Stimulated activated naive CD8-positive, alpha-beta T cell treated with anti-CD3 and anti-CD28 coated beads, Interleukin-15, Interleukin-2, amounts not matched to agents 100 U/mL and 50 U/mL, for 24 hours (primary cell): Measurements from ENCODE around the gene AUTS2.

Experiments
- ATAC-seq: fragments of 150-1000 bp; cut with Tn5 transposase; one replicate; pipeline ENCODE4 v1.10.0; 2021
- DNase-seq: peaks from one replicate; pipeline ENCODE4 v3.0.0; 2021

The AUTS2 gene

DNA sequence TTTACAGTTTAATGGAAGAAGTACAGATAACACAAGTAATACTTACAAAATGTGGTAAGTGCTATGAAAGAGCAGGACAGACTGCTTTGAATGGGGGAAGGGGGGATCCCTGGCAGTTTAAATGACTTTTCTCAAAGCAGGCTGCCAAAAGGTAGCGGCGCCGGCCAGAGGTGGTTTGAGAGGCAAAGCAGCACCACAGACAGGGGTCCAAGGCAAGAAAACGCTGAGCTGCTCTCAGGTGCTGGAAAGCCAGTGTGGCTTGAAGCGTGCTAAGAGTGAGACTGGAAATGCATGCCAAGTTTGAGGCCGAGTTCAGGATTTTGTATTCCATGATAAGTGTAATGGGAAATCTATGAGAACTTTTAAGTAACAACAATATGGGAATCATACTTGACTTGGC, 437.7 kb downstream of the AUTS2 start:
- no peak for ATAC-seq

DNA sequence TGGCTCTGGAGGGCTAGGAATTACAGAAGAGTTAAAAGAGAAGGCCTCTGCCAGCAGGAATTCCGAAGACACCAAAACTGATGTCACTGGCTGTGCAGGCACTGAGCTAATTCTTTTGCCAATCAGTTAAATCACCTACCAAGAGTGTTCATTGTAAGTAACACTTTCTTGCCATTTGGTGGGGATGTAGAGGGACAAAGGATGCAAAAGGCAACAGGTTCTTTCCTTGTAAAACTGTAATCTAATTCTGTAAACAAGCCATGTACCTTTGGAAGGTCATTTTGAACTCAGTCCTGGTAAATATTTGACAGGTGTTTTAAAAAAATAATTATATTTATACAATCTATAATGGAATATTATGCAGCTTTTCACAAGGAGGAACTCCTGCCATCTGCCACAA, 438.4 kb downstream of the AUTS2 start:
- no peak for DNase-seq
- ATAC-seq, result no peak

More for the DNA sequence above, 437.7 kb downstream of the AUTS2 start:
- DNase-seq, result no peak

DNA sequence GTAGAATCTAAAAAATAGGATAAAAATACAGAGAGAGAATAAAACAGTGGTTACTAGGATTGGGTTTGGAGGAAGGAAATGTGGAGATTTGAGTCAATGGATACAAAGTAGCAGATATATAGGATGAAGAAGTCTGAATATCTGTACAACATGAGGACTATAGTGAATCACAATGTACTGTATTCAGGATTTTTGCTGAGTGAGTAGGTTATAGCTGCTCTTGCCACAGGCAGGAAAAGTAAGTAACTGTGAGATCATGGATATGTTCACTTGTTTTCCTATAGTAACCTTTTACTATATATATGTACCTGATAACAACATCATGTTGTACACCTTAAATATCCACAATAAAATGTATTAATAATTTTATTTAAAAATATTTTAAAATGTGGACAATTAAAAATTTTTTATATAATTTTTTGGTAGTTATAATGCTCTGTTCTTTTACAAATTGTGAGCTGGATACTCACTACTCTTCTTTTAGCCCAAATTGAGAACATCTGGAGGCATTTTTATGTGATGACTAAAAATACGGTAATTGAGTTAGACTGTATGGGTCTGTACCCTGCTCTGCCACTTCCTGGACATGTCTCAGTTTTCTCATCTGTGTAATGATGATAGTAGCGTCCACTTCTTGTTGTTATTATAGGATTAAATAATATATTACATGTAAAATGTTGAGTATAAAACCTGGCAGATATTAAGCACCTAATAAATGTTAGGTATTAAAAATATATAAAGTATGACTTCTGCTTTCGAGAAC, 439.1 kb downstream of the AUTS2 start:
- no peak for DNase-seq
- no peak for ATAC-seq

DNA sequence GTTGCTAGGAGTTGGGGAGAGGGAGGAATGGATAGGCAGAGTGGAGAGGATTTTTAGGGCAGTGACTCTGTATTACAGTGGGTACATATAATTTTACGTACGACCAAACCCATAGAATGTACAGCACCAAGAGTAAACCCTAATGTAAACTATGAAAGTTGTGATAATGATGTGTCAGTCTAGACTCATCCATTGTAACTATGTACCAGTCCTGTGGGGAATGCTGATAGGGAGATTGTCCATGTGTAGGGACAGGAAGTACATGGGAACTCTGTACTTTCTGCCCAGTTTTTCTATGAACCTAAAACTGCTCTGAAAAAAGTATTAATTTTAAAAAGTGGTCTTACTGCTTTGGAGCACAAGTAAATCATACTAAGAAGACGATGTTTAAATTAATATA, 441.8 kb downstream of the AUTS2 start:
- DNase-seq (no peak), ATAC-seq (no peak)

DNA sequence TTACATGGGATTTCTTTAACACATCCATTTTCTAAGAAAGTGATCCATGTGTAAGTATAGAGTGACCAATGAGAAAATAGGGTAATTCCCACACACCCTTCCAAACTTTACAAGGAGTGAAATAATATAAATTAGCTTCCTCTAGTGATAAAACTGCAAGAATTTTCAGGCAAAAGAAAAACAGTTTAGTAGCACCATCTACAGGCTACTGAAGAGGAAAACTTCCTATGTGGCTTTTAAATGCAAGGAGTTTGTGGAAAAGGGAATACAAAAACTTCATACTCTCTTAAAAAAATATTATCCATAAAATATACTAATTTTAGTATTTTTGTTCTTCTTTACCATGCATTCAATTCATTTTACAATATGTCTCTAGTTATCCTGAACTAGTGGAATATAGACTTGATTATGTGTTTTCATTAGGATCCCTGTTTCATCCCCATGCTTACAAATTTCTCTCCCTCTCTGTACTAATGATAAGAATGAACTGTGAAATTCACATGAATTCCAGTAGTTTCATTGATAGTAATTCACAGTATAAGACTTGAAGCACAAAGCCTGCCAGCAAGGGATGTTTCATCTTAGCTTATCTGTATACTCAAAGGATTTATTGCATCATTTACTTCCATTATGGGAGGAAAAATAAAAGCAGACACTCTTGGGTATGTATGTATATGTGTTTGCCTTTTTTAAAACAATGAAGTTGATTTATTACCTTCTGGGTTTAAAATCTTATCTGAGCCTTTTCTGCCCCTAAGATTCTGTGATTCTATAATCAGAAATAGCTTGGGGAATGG, 442.9 kb downstream of the AUTS2 start:
- no peak for ATAC-seq
- DNase-seq, result no peak

DNA sequence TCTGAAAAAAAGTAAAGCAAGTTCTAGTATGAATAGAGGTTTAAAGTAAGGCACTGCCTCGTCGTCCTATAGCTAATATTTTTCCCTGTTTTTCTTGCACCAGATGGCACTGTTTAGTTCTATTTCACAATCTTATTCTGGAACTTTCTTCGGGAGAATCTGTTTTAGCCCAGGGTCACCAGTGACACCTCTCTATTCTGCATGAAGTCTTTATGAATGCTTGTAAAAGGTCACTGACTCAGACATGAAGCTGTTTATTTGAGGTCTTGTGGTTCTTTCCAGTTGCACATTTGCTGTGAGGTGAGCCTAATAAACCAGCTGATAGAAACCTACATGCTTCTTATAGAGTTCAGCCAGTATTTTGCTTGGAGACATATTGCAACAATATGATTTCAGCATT, 444.3 kb downstream of the AUTS2 start:
- no peak for DNase-seq
- no peak for ATAC-seq

DNA sequence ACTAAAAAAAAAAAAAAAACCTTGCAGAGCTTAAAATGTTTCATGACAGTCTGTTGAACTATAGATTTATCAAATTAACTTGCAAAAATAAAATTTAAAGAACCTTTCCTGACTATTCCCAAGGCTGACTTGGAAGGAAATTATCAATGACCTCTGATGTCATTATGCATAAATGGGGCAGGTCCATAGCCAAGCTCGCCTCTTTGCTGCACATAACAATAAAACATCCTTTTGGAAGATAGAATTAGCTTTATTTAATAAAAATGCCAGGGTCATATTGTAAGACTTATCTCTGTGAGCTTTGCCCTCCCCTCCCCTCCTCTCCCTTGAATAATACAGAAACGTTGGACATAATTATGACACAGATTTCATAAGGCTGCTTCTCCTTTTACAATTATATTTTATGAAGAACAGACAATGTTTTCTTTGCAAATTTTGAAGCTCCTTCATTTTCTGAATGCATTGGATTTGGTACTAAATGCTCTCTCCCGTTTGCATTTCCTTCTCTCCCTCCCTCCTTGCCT, 444.8 kb downstream of the AUTS2 start:
- ATAC-seq (no peak), DNase-seq (no peak)

DNA sequence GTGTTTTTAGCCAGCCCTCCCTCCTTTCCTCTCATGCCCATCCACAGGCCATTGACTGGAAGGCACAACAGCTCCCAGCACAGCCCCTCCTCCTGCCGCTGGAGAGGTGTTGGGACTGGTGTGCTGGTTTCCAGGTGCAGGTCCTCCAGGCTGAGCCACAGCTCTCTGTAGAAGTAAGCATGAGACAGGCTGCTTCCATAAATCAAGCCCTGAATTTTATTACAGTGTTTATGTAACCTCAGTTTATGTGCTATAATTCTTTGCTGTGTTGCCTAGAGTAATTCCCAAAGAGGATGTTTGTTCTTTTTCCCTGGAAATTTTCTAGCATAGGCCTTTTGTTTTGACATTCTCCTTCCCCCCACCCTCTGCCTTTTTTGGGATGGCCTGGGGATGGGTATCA, 445.8 kb downstream of the AUTS2 start:
- ATAC-seq, result no peak
- DNase-seq, result no peak

DNA sequence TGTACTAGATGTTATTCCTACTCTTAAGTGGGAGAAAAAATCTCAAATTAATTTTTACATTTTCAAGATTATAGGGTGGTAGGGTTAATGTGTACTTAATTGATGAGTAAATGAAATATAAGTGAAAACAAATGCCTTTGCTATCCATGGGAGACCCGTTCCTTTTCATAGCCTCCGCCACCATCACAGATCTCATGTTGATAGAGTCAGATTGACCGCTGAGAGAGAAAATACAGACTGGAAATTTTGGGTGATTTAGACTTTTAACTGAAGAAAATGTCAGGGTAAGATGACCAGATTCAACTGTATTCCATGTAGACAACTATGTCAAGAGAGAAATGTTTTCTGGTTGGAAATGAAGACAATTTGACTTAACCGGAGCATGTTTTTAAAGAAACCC, 446.2 kb downstream of the AUTS2 start:
- DNase-seq, result no peak
- ATAC-seq, result no peak

DNA sequence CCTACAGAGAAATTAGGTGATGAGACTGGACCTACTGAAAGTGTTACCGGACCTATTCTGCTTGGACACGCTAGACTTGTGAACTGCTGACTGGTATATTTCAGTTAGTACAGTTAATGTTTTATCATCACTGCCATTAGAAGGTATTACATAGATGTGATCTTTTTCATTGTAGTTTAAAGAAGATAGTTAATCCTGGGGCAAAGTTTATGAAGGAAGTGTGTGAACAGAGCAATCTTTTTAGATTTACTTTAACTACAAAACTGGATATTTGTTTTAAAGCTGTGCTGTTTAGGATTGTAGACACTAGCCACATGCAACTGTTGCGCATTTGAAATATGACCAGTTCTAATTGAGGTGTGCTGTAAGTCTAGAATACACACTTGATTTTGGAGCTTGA, 446.7 kb downstream of the AUTS2 start:
- ATAC-seq (no peak), DNase-seq (no peak)

DNA sequence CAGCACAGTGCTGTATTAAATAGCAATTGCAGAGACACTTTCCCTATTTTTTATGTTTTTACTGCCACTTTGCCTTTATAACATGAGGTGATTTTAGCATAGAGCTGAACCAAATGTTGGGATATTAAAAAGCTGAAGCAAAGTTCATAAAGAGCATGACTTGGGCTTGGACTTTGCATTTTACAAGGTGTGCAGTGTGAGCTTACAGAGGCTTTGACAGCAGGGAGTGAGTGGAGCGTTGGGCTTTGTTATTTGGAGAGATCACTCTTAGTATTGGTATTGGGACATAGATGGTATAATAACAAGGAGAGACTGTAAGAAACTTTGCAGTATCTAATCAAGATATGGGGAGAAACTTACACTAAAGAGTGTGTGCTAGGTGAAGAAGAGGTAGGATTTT, 449.1 kb downstream of the AUTS2 start:
- no peak for ATAC-seq
- no peak for DNase-seq

DNA sequence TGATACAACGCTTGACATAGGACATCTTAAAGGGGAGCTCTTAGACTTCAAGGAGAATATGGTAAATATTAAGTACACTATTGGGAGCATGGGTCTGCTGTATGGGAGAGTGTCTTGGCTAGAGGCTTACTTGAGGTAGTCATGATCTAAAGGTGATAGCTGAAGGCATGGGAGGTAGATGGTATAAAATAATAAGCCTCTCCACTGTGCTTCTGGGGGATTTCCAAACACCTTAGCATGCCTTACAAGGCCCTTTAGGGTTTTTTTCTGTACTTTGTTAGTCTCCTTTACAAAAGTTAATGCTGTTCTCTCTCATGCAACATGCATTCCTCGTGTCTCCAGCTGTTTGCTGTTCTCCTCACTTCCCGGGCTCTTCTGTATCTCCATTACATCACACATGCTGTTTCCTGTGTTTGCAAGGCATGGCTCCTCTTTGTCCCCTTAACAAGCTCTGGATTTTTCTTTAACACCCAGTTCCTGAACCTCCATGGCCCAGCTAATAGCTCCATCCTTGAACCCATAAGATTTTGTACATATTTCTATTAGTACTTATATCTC, 449.7 kb downstream of the AUTS2 start:
- ATAC-seq (no peak), DNase-seq (no peak)

DNA sequence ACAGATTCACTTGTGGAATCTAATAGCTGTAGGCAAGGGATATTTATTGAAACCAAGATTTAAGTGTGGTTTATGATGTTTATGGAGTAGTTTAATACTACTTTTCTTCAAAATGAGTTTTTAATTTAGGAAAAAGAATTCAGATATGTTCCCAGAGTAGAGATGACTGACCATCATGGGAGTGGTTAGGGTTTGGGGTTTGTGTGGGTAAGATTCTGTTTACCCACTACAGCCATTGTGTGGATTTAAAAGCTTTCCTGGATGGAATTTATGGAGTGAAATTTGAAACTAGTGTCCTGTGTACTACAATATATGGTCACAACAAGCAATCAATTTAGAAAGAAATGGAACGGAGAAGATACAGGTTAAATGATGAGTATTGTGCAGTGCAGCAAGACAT, 453.5 kb downstream of the AUTS2 start:
- DNase-seq (no peak), ATAC-seq (no peak)

DNA sequence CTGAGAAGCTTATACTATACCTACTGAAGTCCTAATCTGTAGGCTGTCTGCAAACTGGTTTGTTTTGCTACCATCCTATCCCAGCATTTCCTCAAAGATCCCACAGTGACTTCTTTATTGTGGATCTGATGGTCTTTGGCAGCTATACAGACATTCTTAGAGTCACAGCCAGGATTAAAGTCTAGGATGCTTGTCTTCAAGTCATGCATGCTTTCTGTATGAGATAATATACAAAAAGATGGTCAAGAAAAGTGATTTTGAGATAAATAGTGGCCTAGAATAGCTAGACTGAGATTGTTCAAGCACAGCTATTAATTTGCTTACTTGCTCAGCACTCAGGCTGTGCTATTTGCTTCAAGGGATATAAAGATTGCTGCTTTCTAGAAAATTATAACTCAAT, 454.4 kb downstream of the AUTS2 start:
- no peak for DNase-seq
- no peak for ATAC-seq

DNA sequence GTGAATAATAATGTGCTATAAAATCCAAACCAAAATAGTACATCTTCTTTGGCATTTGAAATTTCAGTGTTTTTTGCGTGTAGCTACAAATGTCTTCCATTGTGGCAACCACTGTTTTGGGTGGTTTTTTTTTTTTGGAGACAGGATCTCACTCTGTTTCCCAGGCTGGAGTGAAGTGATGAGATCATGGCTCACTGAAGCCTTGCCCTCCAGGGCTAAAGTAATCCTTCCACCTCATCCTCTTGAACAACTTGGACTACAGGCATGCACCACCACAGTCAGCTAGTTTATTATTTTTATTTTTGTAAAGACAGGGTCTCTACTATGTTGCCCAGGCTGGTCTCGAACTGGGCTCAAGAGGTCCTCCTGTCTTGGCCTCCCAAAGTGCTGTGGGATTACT, 455.1 kb downstream of the AUTS2 start:
- ATAC-seq, result no peak
- DNase-seq, result no peak

DNA sequence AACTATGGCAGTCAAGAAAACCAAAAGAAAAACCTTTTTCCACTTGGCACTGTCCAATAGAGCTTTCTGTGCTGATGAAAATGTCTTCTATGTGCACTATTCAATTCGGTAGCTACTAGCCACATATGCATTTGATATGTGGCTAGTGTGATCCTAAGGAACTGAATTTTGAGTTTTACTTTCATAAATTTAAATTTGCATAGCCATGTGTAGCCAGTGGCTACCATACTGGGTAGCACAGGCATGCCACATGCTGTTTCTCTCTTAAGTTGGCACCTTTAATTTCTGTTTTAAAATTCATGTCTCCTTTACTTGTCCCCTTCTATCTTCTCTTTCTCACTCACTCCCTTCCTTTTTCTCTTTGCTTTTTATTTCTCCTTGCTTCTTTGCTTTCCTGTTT, 455.7 kb downstream of the AUTS2 start:
- ATAC-seq, result no peak
- no peak for DNase-seq

DNA sequence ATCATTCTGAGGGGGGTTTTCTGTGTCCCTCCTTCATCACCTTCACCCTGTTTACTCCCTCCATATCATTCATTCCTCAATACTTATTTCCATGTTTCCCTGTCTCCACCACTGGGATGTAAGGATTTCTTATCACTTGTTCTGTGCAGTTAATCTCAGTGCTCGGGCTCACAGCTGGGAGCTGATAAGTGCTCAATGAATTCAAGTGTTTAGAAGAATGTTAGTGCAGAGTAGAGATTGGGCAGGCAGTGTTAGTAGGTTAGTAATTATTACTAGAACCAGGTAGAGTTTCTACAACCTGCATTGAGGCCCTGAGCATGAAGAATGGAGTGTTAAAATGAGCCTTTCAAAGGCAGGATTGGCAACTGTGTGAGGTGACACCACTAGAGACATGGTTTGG, 458.1 kb downstream of the AUTS2 start:
- DNase-seq (no peak), ATAC-seq (no peak)

DNA sequence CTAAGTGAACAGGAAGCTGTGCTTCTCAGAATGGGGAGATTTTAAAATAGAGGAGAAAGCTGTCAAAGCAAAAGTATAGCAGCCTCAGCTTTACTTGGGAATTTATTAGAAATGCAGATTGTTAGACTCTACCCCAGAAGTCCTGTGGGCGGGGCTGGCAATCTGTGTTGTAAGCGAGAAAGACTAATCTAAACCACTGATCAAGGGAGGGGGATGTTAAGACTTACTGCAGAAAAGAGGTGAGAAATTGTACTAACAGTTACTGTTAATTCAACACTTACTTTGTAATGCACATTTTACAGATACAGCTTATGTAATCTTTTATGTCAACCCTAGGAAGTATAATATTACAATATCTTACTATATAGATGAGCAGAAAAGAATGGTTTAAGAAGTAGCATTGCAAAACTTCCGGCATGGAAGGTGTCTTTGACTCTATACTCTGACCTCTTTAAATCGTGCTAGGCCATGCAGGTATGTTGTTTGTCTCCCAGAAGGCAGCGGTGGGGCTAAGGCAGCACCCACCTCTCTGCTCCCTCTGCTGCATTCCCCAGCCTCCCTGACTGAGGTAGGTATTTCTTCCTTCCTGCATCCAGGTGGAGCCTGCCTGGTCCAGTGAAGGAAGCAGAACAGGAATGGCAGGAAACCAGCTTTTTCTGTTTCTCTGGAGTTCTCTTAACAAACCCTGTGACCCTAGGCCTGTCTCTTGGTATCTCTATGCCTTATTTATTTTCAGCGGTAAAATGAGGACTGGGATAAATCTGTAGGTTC, 462.2 kb downstream of the AUTS2 start:
- ATAC-seq (no peak), DNase-seq (no peak)

DNA sequence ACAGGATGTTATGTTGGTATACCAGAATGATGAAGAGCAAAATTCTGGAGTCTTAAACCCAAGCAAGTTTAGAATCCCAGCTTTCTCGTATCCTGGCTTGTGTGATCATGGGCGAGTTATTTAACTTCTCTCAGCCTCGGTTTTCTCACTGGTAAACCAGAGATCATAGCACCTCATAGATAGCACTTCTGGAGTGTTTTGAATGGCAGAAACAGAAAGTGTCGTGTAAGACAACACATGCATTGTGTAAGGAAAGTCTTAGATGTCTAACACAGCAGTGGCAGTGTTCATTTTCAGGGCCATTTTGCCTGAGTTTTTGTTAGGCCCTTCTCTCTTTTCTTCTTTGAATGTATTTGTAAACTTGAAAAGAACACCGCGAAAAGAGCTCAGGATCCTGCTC, 465.1 kb downstream of the AUTS2 start:
- no peak for DNase-seq
- no peak for ATAC-seq

DNA sequence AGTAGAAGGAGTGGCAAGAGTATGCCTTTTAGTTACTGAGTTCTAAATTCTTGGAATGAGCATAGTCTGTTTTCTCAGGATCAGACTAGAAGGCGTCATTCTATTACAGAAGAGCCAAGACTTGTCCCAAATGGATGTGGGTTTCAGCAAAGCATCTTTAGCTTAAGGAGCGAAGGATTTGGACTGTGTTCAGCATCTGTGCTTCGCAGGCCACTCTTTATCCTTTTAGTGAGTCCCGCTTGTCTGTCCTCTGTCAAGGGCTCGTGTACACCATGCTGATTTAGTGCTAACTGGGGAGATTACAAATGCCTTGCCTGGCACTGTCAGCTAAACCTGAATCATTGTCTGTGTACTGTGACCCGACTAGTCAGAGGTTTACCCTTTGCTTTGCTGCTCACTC, 465.7 kb downstream of the AUTS2 start:
- DNase-seq (no peak), ATAC-seq (no peak)

DNA sequence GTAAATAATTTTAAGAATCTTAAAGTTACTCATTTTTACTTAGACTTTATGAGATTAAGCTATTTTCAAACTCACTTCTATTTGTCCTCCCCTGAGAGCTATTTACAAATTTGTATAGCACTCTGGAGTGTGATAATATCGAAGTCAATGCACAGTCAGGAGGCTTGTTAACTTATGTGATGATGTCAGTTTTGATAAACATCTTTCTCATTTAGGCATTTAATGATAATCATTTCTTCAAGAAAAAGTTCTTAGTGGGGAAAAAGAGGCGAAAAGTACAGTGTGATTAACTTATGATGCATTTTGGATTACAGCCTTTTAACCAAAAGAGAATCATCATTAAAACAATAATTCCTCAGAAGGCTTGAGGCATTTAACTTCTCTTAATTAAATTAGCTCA, 468.6 kb downstream of the AUTS2 start:
- DNase-seq (no peak), ATAC-seq (no peak)

DNA sequence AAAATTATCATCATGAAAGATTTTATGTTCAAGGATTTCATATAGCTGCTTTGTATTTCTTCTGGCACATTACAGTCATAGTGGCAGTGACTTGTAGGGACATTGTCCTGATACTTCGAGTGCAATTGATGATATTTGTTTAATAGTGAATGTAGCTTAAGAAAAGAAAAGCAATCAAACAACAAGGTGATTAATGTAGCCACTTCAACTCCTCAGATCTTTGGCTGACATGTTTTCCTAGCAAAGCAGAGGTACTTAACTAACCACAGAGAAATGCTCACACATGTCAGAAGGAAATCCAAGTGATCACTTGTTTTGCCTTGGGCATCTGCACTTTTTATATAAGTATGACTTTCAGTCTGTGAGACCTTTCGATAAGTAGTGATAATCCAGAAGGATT, 470.3 kb downstream of the AUTS2 start:
- no peak for DNase-seq

DNA sequence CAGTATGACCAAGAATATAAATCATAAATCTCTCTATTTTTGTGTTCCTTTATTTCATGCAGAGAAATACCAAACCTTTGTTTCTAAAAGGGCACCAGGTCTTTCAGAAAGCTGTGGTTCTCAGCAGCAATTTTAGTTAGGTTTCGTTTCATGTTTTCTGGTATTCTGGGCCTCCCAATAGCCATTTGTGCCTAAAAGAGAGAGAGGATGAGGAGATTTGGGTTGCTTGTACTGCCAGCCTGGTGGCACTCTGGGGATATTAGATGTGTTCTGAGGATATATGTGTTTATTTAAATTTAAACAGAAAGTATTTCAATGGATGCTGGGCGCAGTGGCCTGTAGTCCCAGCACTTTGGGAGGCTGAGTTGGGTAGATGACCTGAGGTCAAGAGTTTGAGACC, 471.7 kb downstream of the AUTS2 start:
- ATAC-seq, result no peak
- DNase-seq, result no peak

More for the DNA sequence above, 470.3 kb downstream of the AUTS2 start:
- no peak for ATAC-seq
